IMR-90 (cell line): ENCODE measurements around the gene C1orf56. TPM values are rescaled to one million over a fixed set of nuclear protein-coding genes. Genes with fewer than 3 reads are reported as not detected.

Experiments
- ATAC-seq: fragments of 200-7000 bp; cut with Tn5 transposase; 2 replicates; pipeline ENCODE4 v1.9.1; 2020; ENCODE audit warnings: low read depth, mild to moderate bottlenecking, moderate library complexity
- BruUV-seq: library from RNA; stranded (reverse); fragments of 400-500 nt; replicated peaks from 2 replicates; lab custom pipeline; 2021; lab: Mats Ljungman, UMichigan
- CTCF ChIA-PET: fragments of 300-600 bp; formaldehyde crosslinking; extraction: SDS; loops from one replicate; lab custom pipeline; 2021; ENCODE audit warnings: antibody characterized with exemption; lab: Yijun Ruan, JAX
- POLR2A ChIA-PET: fragments of 300-600 bp; sonication (Branson Sonifier 250); formaldehyde crosslinking; loops from one replicate; lab custom pipeline; 2022; ENCODE audit warnings: antibody characterized with exemption; ENCODE audit not compliant: unreplicated experiment; lab: Charles Lee
- DNase-seq: peaks from one replicate; pipeline ENCODE4 v3.0.0; 2013
- H2AFZ ChIP-seq: replicated peaks from 2 replicates; pipeline ENCODE3; 2013; ENCODE audit warnings: low read length, mild to moderate bottlenecking; ENCODE audit not compliant: poor library complexity
- H2AK5ac ChIP-seq: 2 replicates; pipeline ENCODE4 v1.6.1; 2013; ENCODE audit warnings: low read depth, low read length, inconsistent platforms
- H2AK9ac ChIP-seq: replicated peaks from 2 replicates; pipeline ENCODE3; 2013; ENCODE audit warnings: mild to moderate bottlenecking, low read depth, low read length, moderate library complexity; ENCODE audit not compliant: poor library complexity
- H2BK120ac ChIP-seq: 2 replicates; pipeline ENCODE4 v1.6.1; 2013; ENCODE audit warnings: low read depth, low read length, inconsistent platforms
- H2BK15ac ChIP-seq: 3 replicates; pipeline ENCODE4 v1.6.1; 2013; ENCODE audit warnings: low read depth, low read length, inconsistent platforms
- H2BK20ac ChIP-seq: 2 replicates; pipeline ENCODE4 v1.6.1; 2013; ENCODE audit warnings: low read depth, mild to moderate bottlenecking, inconsistent platforms, low read length, moderate library complexity
- H2BK5ac ChIP-seq: 2 replicates; pipeline ENCODE4 v1.6.1; 2013; ENCODE audit warnings: mild to moderate bottlenecking, low read depth, low read length, inconsistent platforms; ENCODE audit not compliant: poor library complexity, severe bottlenecking
- H3K14ac ChIP-seq: replicated peaks from 2 replicates; pipeline ENCODE4 v1.6.1; 2013; ENCODE audit warnings: low read depth, low read length, inconsistent platforms
- H3K18ac ChIP-seq: 2 replicates; pipeline ENCODE4 v1.6.1; 2013; ENCODE audit warnings: low read depth, low read length, control low read depth
- H3K23ac ChIP-seq: 2 replicates; pipeline ENCODE4 v1.6.1; 2013; ENCODE audit warnings: low read depth, low read length, inconsistent platforms
- H3K27ac ChIP-seq: 2 replicates; pipeline ENCODE4 v1.5.1; 2013; ENCODE audit warnings: mild to moderate bottlenecking, control low read depth, low read length; ENCODE audit not compliant: insufficient read depth
- H3K27me3 ChIP-seq: 2 replicates; pipeline ENCODE4 v1.6.1; 2013; ENCODE audit warnings: low read length; ENCODE audit not compliant: control insufficient read depth, insufficient read depth
- H3K36me3 ChIP-seq: 2 replicates; pipeline ENCODE4 v1.6.1; 2013; ENCODE audit warnings: low read length, mixed read lengths; ENCODE audit not compliant: control insufficient read depth, insufficient read depth
- H3K4ac ChIP-seq: 2 replicates; pipeline ENCODE4 v1.6.1; 2013; ENCODE audit warnings: low read depth, low read length, inconsistent platforms
- H3K4me1 ChIP-seq: 2 replicates; pipeline ENCODE4 v1.6.1; 2013; ENCODE audit warnings: low read length, mixed read lengths; ENCODE audit not compliant: control insufficient read depth, insufficient read depth
- H3K4me2 ChIP-seq: 2 replicates; pipeline ENCODE4 v1.6.1; 2013; ENCODE audit warnings: low read depth, mild to moderate bottlenecking, control low read depth, low read length, moderate library complexity
- H3K4me3 ChIP-seq: 2 replicates; pipeline ENCODE4 v1.5.1; 2013; ENCODE audit warnings: low read depth, mild to moderate bottlenecking, control low read depth, low read length, moderate library complexity; ENCODE audit not compliant: insufficient read depth
- H3K56ac ChIP-seq: 2 replicates; pipeline ENCODE4 v1.6.1; 2013; ENCODE audit warnings: low read length, inconsistent platforms; ENCODE audit not compliant: insufficient read depth; ENCODE audit errors: extremely low read depth
- H3K79me1 ChIP-seq, 2 experiments: 2 replicates each; pipeline ENCODE4 v1.6.1; 2013; ENCODE audit warnings: low read length in 2 of 2, inconsistent platforms in 1 of 2, low read depth in 1 of 2
- H3K9ac ChIP-seq: 2 replicates; pipeline ENCODE4 v1.6.1; 2013; ENCODE audit warnings: low read depth, low read length, control low read depth
- H3K9me1 ChIP-seq: 2 replicates; pipeline ENCODE4 v1.6.1; 2013; ENCODE audit warnings: low read length, inconsistent platforms; ENCODE audit not compliant: insufficient read depth
- H3K9me3 ChIP-seq: 2 replicates; pipeline ENCODE4 v1.6.1; 2013; ENCODE audit warnings: low read length; ENCODE audit not compliant: control insufficient read depth, insufficient read depth
- H4K20me1 ChIP-seq: 2 replicates; pipeline ENCODE4 v1.6.1; 2013; ENCODE audit warnings: low read length, inconsistent platforms; ENCODE audit not compliant: insufficient read depth
- H4K5ac ChIP-seq: 2 replicates; pipeline ENCODE4 v1.6.1; 2013; ENCODE audit warnings: mild to moderate bottlenecking, low read depth, low read length, control low read depth
- H4K8ac ChIP-seq, 2 experiments: 2 replicates each; pipeline ENCODE4 v1.6.1; 2013; ENCODE audit warnings: low read depth in 2 of 2, low read length in 2 of 2, control low read depth in 1 of 2, inconsistent platforms in 1 of 2
- H4K91ac ChIP-seq: 2 replicates; pipeline ENCODE4 v1.6.1; 2013; ENCODE audit warnings: low read depth, low read length, inconsistent platforms; ENCODE audit not compliant: insufficient read depth
- BHLHE40 ChIP-seq: fragments of 150-350 bp; IDR thresholded peaks from 2 replicates; pipeline ENCODE4 v1.6.1; 2016; ENCODE audit warnings: mild to moderate bottlenecking, low read depth, low read length
- CEBPB ChIP-seq: IDR thresholded peaks from 2 replicates; pipeline ENCODE4 v1.6.1; 2012; ENCODE audit warnings: low read depth, low read length, improper control_type of control experiment
- CHD1 ChIP-seq: IDR thresholded peaks from 2 replicates; pipeline ENCODE4 v1.6.1; 2012; ENCODE audit warnings: low read depth, low read length, improper control_type of control experiment
- ELK1 ChIP-seq: fragments of 150-350 bp; IDR thresholded peaks from 2 replicates; pipeline ENCODE4 v1.6.1; 2016; ENCODE audit warnings: low read depth, mild to moderate bottlenecking, low read length, moderate library complexity, borderline replicate concordance
- FOS ChIP-seq: fragments of 150-350 bp; IDR thresholded peaks from 2 replicates; pipeline ENCODE4 v1.6.1; 2016; ENCODE audit warnings: low read depth, low read length
- MAFK ChIP-seq: IDR thresholded peaks from 2 replicates; pipeline ENCODE4 v1.6.1; 2012; ENCODE audit warnings: low read depth, low read length, improper control_type of control experiment
- MAZ ChIP-seq: IDR thresholded peaks from 2 replicates; pipeline ENCODE4 v1.6.1; 2012; ENCODE audit warnings: low read depth, mild to moderate bottlenecking, low read length, improper control_type of control experiment, moderate library complexity, borderline replicate concordance
- MXI1 ChIP-seq: IDR thresholded peaks from 2 replicates; pipeline ENCODE4 v1.6.1; 2012; ENCODE audit warnings: low read depth, mild to moderate bottlenecking, low read length, moderate library complexity, borderline replicate concordance
- NFE2L2 ChIP-seq: fragments of 150-350 bp; IDR thresholded peaks from 2 replicates; pipeline ENCODE4 v1.6.1; 2016; ENCODE audit warnings: low read depth, mild to moderate bottlenecking, low read length
- POLR2A ChIP-seq: IDR thresholded peaks from 2 replicates; pipeline ENCODE4 v1.6.1; 2012; ENCODE audit warnings: mild to moderate bottlenecking, low read depth, low read length
- RAD21 ChIP-seq: IDR thresholded peaks from 2 replicates; pipeline ENCODE4 v1.6.1; 2012; ENCODE audit warnings: low read length, improper control_type of control experiment
- RCOR1 ChIP-seq: IDR thresholded peaks from 2 replicates; pipeline ENCODE4 v1.6.1; 2012; ENCODE audit warnings: mild to moderate bottlenecking, low read length, improper control_type of control experiment; ENCODE audit not compliant: insufficient replicate concordance
- RFX5 ChIP-seq: IDR thresholded peaks from 2 replicates; pipeline ENCODE4 v1.8.0; 2012; ENCODE audit warnings: low read depth, mild to moderate bottlenecking, low read length, moderate library complexity
- SMC3 ChIP-seq: fragments of 150-350 bp; IDR thresholded peaks from 2 replicates; pipeline ENCODE4 v1.6.1; 2016; ENCODE audit warnings: low read depth, mild to moderate bottlenecking, antibody characterized with exemption, low read length, moderate library complexity
- USF2 ChIP-seq: fragments of 150-350 bp; IDR thresholded peaks from 2 replicates; pipeline ENCODE4 v1.6.1; 2017; ENCODE audit warnings: mild to moderate bottlenecking, antibody characterized with exemption, low read length, low read depth
- WGBS, 2 experiments: methylation state at CpG; one replicate each; pipeline versions ENCODE4 v1.1.5 to v1.1.7; 2013; ENCODE audit warnings: missing lambda C conversion rate in 2 of 2; ENCODE audit not compliant: insufficient read length in 1 of 2; ENCODE audit errors: extremely low coverage in 2 of 2; 5-methylcytosine and 5-hydroxymethylcytosine counted together
- dilution Hi-C: fragments of 300-500 bp; cut with HindIII; formaldehyde crosslinking; loops from one replicate; pipeline ENCODE4 v1.14.3; 2018; ENCODE audit warnings: low sequenced_read_pairs; ENCODE audit not compliant: unreplicated experiment
- in situ Hi-C: fragments of 300-500 bp; cut with MboI; formaldehyde crosslinking; loops from 3 replicates; pipeline ENCODE4 v1.14.3; 2019; ENCODE audit warnings: low sequenced_read_pairs, inconsistent platforms, mixed read lengths
- intact Hi-C: fragments of 100-400 bp; cut with micrococcal nuclease; formaldehyde crosslinking; loops from 2 replicates; pipeline ENCODE4 v1.10.0; 2022
- polyA plus RNA-seq, 3 experiments: library from polyadenylated mRNA; depleted of rRNA; stranded (reverse); fragments of >200 nt; gene quantifications; 2 replicates each; pipeline ENCODE4 v1.2.3, GENCODE V29; 2012; ENCODE audit warnings: low replicate concordance in 1 of 3
- total RNA-seq: library from RNA; depleted of rRNA; stranded (reverse); fragments of >200 nt; gene quantifications from 2 replicates; pipeline ENCODE4 v1.2.3, GENCODE V29; 2012

C1orf56 gene
- total and polyA plus RNA-seq, 2 of the 4 experiments (the other 2 are of a cell fraction), result 0.54 to 1.2 TPM

DNA sequence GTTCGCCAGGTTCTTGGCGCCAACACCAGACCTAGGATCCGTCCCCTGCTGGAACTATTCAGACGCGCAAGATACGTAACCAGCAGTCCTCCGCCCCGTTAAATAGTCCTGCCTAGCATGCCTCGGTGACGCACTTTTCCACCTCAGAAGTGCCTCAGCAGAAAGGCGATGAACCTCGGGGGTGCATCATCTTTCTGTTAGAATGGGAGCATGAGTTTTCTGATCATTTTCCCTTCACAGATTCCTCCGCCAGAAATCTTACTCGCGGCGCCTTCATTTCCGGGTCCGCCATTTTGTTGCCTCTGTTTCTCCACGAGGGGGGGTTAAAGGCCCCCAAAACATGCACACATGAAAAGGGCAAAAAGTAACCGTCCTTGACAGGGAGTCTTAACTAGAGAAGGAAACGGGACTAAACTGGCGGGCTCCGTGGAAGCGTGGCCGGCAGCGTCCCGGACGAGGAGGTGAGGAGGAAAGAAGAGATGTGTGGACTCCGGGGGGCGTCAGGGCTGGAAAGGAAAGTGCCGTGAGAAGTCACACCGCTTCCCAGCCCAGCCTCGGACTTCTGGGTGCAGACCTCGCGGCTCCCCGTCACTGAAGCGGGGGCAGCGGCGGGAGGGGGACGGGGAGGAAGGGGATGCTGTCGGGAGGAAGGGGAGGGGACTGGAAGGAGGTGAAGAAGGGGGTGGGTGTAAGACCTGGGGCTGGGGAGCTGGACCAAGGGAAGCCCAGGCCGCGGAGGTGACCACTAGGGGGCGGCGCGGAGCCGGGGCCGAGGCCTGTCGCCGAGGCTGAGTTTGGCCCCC lies 23.1 kb downstream of the C1orf56 start, which contains the start of gene GABPB2 (continued):
- TF ChIP-seq CEBPB, result no peak
- peak; percentile 5; the same call in 1 of the 2 replicates for TF ChIP-seq USF2

GRCh38 chr1:151072224-151072623 lies 24.7 kb downstream of the C1orf56 start:
- dilution Hi-C loops, result no loop called here
- H3K27ac ChIP-seq, result no peak overlapping the region
- intact Hi-C loops, result loop anchor here (5.0 kb wide), 1 partner anchor 75 kb away; the partner anchor contains the start of gene SEMA6C
- H3K4me2 ChIP-seq, result no peak overlapping the region
- H3K9me1 ChIP-seq, result no peaks in the 10 kb centered on the region
- 96% methylated on average over 6 of the region's 13 CpGs; no CpG with 5 or more reads in 1 of the 2 experiments for whole genome bisulfite sequencing, 2 experiments
- no peak overlapping the region for H3K14ac ChIP-seq
- no peak overlapping the region for H2BK15ac ChIP-seq
- ATAC-seq, result no peak
- no peaks in the 10 kb centered on the region for H4K20me1 ChIP-seq
- H3K79me1 ChIP-seq, result peaks cover 7 to 32% of the 10 kb centered on the region in 2 experiments
- no peaks in the 10 kb centered on the region for H3K4me1 ChIP-seq
- H2AK9ac ChIP-seq, result no peak overlapping the region
- no peak overlapping the region for H2AFZ ChIP-seq
- no peak overlapping the region for H3K56ac ChIP-seq
- peak overlapping the region in 1 of 2 experiments; percentile 59; a peak in 2 of 4 replicates for H4K8ac ChIP-seq
- ChIA-PET CTCF (interaction anchor here (0.5 kb wide), 1 partner anchor 471 kb away, joined by 8 read pairs; no protein-coding TSS in a partner anchor), POLR2A (no interaction called here)
- no peak overlapping the region for H4K5ac ChIP-seq
- no peak overlapping the region for H2BK5ac ChIP-seq
- in situ Hi-C loops, result no loop called here
- H3K4ac ChIP-seq, result no peak overlapping the region
- H3K9me3 ChIP-seq, result no peaks in the 10 kb centered on the region
- no peak overlapping the region for H3K4me3 ChIP-seq
- H2AK5ac ChIP-seq, result no peak overlapping the region
- BruUV-seq, result no TSS peak
- no peak overlapping the region for H4K91ac ChIP-seq
- no peak overlapping the region for H2BK20ac ChIP-seq
- no peak overlapping the region for H3K18ac ChIP-seq
- H3K27me3 ChIP-seq, result no peaks in the 10 kb centered on the region
- DNase-seq, result no peak
- no peak overlapping the region for H3K23ac ChIP-seq
- peaks cover 3% of the 10 kb centered on the region; the same call in 1 of the 2 replicates for H3K36me3 ChIP-seq
- H2BK120ac ChIP-seq, result no peak overlapping the region
- no peak overlapping the region for H3K9ac ChIP-seq
- TF ChIP-seq ELK1 (no peak), POLR2A (no peak), RCOR1 (no peak), MAFK (no peak), SMC3 (no peak), CHD1 (no peak), MAZ (no peak), FOS (no peak), MXI1 (no peak), BHLHE40 (no peak), NFE2L2 (no peak), RFX5 (no peak), RAD21 (no peak), CEBPB (no peak)
